Tibial artery (tissue), 4 donors: Measurements from ENCODE around the gene CFAP69.

Experiments
- DNase-seq, 2 donors: peaks; one replicate each; pipeline ENCODE4 v3.0.0-alpha.2; 2019
- H3K27ac ChIP-seq, 2 donors: fragments of 200-600 bp; sonication (generic) in 1 of 2; 1 replicate in 1 of 2; 2 replicates in 1 of 2; pipeline ENCODE4 v1.5.1; 2018 to 2019; ENCODE audit warnings: mild to moderate bottlenecking in 1 of 2
- H3K27me3 ChIP-seq, 2 donors: fragments of 200-600 bp; sonication (generic) in 1 of 2; one replicate each; pipeline versions ENCODE4 v1.5.1 to v1.6.0; 2016 to 2019
- H3K36me3 ChIP-seq, 3 donors: fragments of 200-600 bp; sonication (generic) in 2 of 3; one replicate each; pipeline ENCODE4 v1.5.1; 2016 to 2019; ENCODE audit warnings: mild to moderate bottlenecking in 2 of 3
- H3K4me1 ChIP-seq, 4 donors: fragments of 200-600 bp; sonication (generic) in 2 of 4; 1 replicate in 3 of 4; 2 replicates in 1 of 4; pipeline ENCODE4 v1.5.1; 2016 to 2019
- H3K4me3 ChIP-seq, 2 donors: fragments of 200-600 bp; sonication (generic) in 1 of 2; 1 replicate in 1 of 2; 2 replicates in 1 of 2; pipeline ENCODE4 v1.5.1; 2018 to 2019; ENCODE audit warnings: mild to moderate bottlenecking in 2 of 2
- H3K9me3 ChIP-seq, 3 donors: fragments of 200-600 bp; sonication (generic) in 1 of 3; one replicate each; pipeline ENCODE4 v1.5.1; 2016 to 2019
- intact Hi-C: fragments of 100-400 bp; cut with DNase I; formaldehyde crosslinking; loops from one replicate; pipeline ENCODE4 v1.15.0; 2023; ENCODE audit warnings: low total_unique reads
- TF ChIP-seq, protein P1 (sequence below), 2 experiments: fragments of 200-600 bp in 1 of 2; fragments of 450-650 bp in 1 of 2; IDR thresholded peaks; one replicate each; pipeline ENCODE4 v1.5.1; 2017 to 2019; ENCODE audit warnings: antibody characterized with exemption in 2 of 2, mild to moderate bottlenecking in 1 of 2, moderate library complexity in 1 of 2

Gene CFAP69

DNA sequence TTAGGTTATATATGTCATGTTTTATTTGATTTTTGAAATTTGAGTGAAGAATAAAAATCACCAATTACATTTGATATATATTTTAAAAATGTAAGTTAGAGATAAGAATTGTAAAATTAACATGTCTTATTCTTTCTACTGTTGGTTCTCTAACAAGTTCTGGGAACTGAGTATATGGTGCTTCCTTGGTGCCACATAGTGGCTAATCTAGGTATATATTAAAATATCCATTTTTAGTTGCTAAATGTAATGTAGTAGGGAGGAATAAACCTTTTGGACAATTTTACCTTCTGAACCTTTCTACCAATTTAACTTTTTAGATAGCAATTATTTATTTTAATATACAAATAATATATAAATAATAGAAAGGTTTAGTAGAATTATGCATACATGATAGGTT lies 17.5 kb downstream of the CFAP69 start:
- TF ChIP-seq, protein P1, sequence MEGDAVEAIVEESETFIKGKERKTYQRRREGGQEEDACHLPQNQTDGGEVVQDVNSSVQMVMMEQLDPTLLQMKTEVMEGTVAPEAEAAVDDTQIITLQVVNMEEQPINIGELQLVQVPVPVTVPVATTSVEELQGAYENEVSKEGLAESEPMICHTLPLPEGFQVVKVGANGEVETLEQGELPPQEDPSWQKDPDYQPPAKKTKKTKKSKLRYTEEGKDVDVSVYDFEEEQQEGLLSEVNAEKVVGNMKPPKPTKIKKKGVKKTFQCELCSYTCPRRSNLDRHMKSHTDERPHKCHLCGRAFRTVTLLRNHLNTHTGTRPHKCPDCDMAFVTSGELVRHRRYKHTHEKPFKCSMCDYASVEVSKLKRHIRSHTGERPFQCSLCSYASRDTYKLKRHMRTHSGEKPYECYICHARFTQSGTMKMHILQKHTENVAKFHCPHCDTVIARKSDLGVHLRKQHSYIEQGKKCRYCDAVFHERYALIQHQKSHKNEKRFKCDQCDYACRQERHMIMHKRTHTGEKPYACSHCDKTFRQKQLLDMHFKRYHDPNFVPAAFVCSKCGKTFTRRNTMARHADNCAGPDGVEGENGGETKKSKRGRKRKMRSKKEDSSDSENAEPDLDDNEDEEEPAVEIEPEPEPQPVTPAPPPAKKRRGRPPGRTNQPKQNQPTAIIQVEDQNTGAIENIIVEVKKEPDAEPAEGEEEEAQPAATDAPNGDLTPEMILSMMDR (IDR thresholded peaks at IDR 0.05) = peak; percentile 51 to 53
- Histone ChIP-seq H3K27me3 (no peaks in the 10 kb centered on the region), H3K27ac (no peak overlapping the region), H3K9me3 (no peaks in the 10 kb centered on the region), H3K4me1 (peaks cover 0 to 4% (median 0%) of the 10 kb centered on the region in 4 donors), H3K4me3 (no peak overlapping the region), H3K36me3 (no peaks in the 10 kb centered on the region)
- intact Hi-C loops = loop anchor here (5.0 kb wide), 1 partner anchor 110 kb away; the partner anchor contains the start of gene STEAP1
- DNase-seq = no peak

DNA sequence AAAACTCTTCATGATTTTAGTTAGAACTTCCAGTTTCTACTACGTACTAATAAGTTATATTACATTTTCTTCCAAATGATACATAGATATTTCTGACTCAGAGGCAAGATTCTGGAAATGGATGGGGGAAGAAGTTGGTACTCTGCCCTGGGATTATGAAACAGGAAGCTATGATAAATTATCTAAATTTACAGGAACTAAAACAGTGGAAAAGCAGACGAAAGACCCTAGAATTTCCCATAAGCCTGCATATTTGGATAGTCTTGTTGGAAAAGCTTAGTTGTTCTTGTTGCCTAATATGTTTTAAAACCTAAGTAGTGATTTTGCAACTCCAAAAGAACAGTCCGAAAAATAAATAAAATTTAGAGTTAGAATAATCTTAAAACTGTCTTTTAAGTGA lies 21.8 kb downstream of the CFAP69 start:
- intact Hi-C loops = no loop called here
- peak in 1 of 2 donors; percentile 25 for DNase-seq
- H3K4me3 ChIP-seq = peak overlapping the region in 1 of 2 donors; percentile 2

DNA sequence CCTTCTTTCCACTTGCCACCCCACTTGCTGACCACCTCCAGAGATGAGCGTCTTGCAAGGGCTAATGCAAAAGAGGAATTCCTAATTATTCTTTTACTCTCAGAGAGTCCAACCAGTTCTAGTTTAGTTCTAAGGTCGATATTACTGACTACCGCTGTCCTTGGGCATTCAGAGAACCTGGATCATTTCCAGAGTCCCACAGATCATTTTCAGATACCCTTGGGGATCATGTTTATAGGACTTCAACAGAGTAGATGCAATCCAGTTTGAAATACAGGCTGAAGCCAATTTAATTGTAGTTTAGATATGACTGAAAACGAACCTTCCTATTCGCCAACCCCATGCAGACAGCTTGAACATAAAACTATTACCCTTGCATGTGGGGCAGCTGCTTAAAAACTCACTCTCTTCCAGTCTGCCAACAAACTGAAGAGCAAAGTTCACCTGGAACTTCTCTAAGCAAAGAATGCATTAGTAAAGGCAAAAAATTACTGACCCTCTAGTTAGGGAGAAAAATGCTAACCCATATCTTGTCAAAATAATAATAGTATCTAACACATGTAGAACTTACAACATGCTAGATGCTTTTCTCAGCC lies 22.4 kb downstream of the CFAP69 start:
- no peaks in the 10 kb centered on the region for H3K36me3 ChIP-seq
- H3K4me3 ChIP-seq = peak overlapping the region in 1 of 2 donors; percentile 2
- H3K27me3 ChIP-seq = no peaks in the 10 kb centered on the region
- TF ChIP-seq, protein P1 (IDR thresholded peaks at IDR 0.05) = no peak
- H3K27ac ChIP-seq = peak overlapping the region in 1 of 2 donors; percentile 59
- DNase-seq = no peak
- peaks cover 0 to 6% (median 0%) of the 10 kb centered on the region in 4 donors for H3K4me1 ChIP-seq
- no peaks in the 10 kb centered on the region for H3K9me3 ChIP-seq
- intact Hi-C loops = no loop called here

More for the DNA sequence above, 21.8 kb downstream of the CFAP69 start:
- peak overlapping the region in 1 of 2 donors; percentile 59 for H3K27ac ChIP-seq
- H3K27me3 ChIP-seq = no peaks in the 10 kb centered on the region
- TF ChIP-seq, protein P1 (IDR thresholded peaks at IDR 0.05) = no peak
- peaks cover 0 to 6% (median 0%) of the 10 kb centered on the region in 4 donors for H3K4me1 ChIP-seq
- no peaks in the 10 kb centered on the region for H3K9me3 ChIP-seq
- no peaks in the 10 kb centered on the region for H3K36me3 ChIP-seq

DNA sequence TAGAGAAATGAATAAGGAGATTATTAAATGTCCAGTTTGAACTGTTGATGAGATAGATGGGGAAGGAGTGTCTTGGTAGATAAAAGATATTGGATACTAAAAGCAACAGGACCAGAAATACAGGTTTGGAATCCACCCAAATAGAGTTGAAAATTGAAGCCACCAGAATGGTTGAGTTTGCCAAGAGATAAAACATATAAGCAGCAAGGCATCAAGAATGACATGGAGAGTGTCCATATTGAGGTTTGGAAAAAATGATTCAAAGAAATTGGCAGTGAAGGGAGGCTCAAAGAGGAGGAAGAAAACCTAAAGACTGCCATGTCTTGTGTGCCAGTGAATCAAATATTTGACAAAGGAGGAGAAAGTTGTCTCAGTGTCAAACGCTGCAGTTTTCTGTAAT lies 24.2 kb downstream of the CFAP69 start:
- H3K4me3 ChIP-seq = no peak overlapping the region
- H3K36me3 ChIP-seq = no peaks in the 10 kb centered on the region
- no peak for DNase-seq
- H3K27me3 ChIP-seq = no peaks in the 10 kb centered on the region
- intact Hi-C loops = no loop called here
- no peaks in the 10 kb centered on the region for H3K9me3 ChIP-seq
- no peak overlapping the region for H3K27ac ChIP-seq
- TF ChIP-seq, protein P1 (IDR thresholded peaks at IDR 0.05) = no peak
- H3K4me1 ChIP-seq = peaks cover 0 to 6% (median 0%) of the 10 kb centered on the region in 4 donors

DNA sequence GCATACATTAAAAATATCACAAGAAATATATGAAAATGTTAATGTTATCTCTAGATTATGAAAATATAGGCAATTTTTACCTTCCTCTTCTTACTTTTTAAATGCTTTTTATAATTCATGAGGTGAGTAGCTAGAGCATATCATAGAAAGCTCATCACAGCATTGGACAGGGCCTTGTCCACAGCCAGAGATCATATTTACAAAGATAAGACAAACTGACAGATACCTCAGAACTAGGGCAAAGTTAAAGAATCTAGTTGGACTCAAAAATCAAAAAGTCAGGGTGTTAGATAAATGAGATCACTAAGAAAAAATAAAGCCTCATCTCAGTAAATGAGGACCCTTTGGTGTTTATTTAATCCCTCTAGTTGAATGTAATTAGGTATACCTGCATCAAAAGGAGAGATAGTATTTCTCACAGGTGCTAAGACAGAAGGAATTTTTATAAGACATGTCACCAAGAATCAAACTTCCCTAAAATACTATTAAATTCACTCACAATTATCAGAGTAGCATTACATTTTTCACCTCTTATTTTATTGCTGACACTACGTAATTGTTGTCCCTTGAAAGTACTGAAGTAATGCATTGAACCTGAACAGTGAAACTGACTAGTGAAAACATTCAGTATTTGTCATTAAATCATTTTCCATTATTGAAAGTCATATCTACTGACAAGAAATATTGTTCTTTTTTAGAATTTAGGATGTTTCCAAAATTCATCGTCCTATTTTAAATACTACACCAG lies 25.6 kb downstream of the CFAP69 start:
- TF ChIP-seq, protein P1 (IDR thresholded peaks at IDR 0.05) = no peak
- intact Hi-C loops = no loop called here

More for the DNA sequence above, 25.6 kb downstream of the CFAP69 start:
- H3K36me3 ChIP-seq = no peaks in the 10 kb centered on the region
- no peak for DNase-seq
- no peak overlapping the region for H3K4me3 ChIP-seq
- no peaks in the 10 kb centered on the region for H3K27me3 ChIP-seq
- no peak overlapping the region for H3K27ac ChIP-seq
- no peaks in the 10 kb centered on the region for H3K9me3 ChIP-seq
- H3K4me1 ChIP-seq = peaks cover 0 to 6% (median 0%) of the 10 kb centered on the region in 4 donors
